Loucy (cell line): ENCODE data around the gene MYO7B.

ENCODE experiments used
- CTCF ChIP-seq: fragments of 200-600 bp; sonication (generic); conservative IDR thresholded peaks from 2 replicates; pipeline ENCODE4 v1.5.1; 2014; ENCODE audit warnings: mild to moderate bottlenecking, antibody characterized with exemption, low read length
- EZH2phosphoT487 ChIP-seq: fragments of 200-600 bp; IDR thresholded peaks from 2 replicates; pipeline ENCODE4 v1.6.1; 2018; ENCODE audit warnings: antibody characterized with exemption, mild to moderate bottlenecking, moderate library complexity, borderline replicate concordance

DNA sequence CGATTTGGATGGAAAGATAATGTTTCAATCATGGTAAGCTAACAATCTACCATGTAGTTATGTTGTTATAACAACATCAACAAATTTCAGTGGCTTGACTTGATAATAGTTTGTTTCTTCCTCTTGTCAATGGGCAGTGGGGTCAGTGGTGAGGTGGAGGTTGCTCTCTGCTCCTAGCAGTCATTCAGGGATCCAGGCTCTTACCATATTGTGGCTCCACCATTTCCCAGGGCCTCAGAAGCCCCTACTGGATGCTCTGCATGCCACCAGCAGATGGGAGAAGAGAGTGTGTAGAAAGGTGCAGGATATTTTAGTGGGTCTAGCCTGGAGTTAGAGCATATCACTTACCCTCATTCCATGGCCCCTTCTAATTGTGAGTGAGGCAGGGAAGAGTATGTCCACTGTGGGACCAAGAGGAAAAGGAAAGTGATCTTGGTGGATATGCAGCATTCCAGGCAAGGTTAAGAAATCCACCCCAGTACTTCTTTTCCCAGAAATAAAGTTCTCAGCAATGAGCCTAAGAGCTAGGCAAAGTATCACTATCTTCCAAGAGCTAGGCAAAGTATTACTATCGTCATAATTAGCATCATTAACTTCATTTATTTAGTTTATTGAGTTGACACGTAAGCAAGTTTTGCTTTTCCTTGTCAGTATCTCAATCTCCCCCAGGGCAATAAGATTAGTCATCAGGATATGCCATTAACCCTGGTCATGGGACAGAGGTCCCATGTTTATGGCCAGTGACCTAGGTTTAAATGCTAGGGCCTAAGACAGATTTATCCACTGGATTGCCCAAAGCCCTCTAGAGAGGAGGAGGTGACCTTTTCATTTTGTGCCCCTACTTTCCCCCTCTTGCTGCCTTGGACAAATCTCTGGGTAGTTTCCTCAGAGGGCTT is 5.0 kb upstream of the MYO7B start:
- TF ChIP-seq CTCF: no peak
- TF ChIP-seq EZH2phosphoT487: no peak
